ENCODE data around the gene CTNNBL1.
A peak's percentile ranks its signal among the peaks of the same experiment; 100 is the strongest.

Gene CTNNBL1

DNA sequence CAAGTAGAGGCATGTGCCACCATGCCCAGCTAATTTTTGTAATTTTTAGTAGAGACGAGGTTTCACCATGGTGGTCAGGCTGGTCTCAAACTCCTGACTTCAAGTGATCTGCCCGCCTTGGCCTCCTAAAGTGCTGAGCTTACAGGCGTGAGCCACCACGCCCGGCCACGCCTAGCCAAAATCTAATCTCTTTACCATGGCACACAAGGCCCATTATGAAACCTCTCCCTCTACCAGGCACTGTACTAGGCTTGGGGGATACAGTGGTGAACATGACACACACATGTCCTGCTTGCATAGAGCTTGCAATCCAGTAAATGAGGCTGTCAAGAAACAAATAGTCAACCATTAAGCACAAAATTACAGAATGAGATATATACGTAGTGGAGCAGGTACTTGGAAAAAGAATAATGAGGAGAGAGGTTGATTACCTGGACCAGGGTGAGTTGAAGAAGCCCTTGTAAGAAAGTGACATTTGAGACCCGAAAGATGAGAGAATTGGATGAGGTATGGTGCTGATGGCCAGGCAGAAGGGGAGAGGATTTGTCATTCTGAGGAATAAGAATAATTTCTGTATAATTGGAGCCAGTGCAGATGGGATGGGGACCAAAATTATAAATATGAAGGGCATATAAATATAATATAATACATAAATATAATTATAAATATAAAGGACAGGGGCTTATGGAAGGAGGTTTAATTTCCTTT, 1.2 kb upstream of the CTNNBL1 start:
- intact Hi-C loops (cut with DNase I; ENCODE audit: low total_unique reads), result no loop called here
- TF ChIP-seq CTCF (IDR thresholded peaks at IDR 0.05), result no peak
- H3K4me1 ChIP-seq, result peaks cover 0 to 18% (median 13%) of the 10 kb centered on the region in 4 donors

GRCh38 chr20:37693242-37693634, 592 bp upstream of the CTNNBL1 start:
- peak overlapping the region; percentile 79 to 81 for H3K4me3 ChIP-seq
- no peaks in the 10 kb centered on the region for H3K36me3 ChIP-seq
- no peaks in the 10 kb centered on the region for H3K9me3 ChIP-seq
- no peak for TF ChIP-seq CTCF (IDR thresholded peaks at IDR 0.05)
- peak overlapping the region; percentile 60 to 71 for H3K27ac ChIP-seq
- peaks cover 0 to 13% of the 10 kb centered on the region in 2 donors for H3K27me3 ChIP-seq
- no peak for DNase-seq
- peaks cover 0 to 18% (median 13%) of the 10 kb centered on the region in 4 donors for H3K4me1 ChIP-seq
- intact Hi-C loops (cut with DNase I; ENCODE audit: low total_unique reads), result no loop called here

More for the DNA sequence above, 1.2 kb upstream of the CTNNBL1 start:
- DNase-seq, result no peak
- Histone ChIP-seq H3K27ac (no peak overlapping the region), H3K9me3 (no peaks in the 10 kb centered on the region), H3K4me3 (no peak overlapping the region), H3K27me3 (peaks cover 0 to 15% of the 10 kb centered on the region in 2 donors), H3K36me3 (no peaks in the 10 kb centered on the region)

GRCh38 chr20:37695684-37696342, 2.0 kb downstream of the CTNNBL1 start:
- intact Hi-C loops (cut with DNase I; ENCODE audit: low total_unique reads), result no loop called here
- Histone ChIP-seq H3K4me3 (no peak overlapping the region), H3K4me1 (peaks cover 0 to 28% (median 13%) of the 10 kb centered on the region in 4 donors), H3K27me3 (no peaks in the 10 kb centered on the region), H3K27ac (no peak overlapping the region), H3K9me3 (no peaks in the 10 kb centered on the region), H3K36me3 (no peaks in the 10 kb centered on the region)
- no peak for DNase-seq
- TF ChIP-seq CTCF (IDR thresholded peaks at IDR 0.05), result no peak

GRCh38 chr20:37697314-37697713, 3.5 kb downstream of the CTNNBL1 start:
- H3K27me3 ChIP-seq, result no peaks in the 10 kb centered on the region
- H3K27ac ChIP-seq, result no peak overlapping the region
- intact Hi-C loops (cut with DNase I; ENCODE audit: low total_unique reads), result no loop called here
- H3K4me1 ChIP-seq, result peaks cover 0 to 28% (median 13%) of the 10 kb centered on the region in 4 donors
- no peak for DNase-seq
- TF ChIP-seq CTCF (IDR thresholded peaks at IDR 0.05), result no peak
- H3K36me3 ChIP-seq, result no peaks in the 10 kb centered on the region
- H3K4me3 ChIP-seq, result no peak overlapping the region
- H3K9me3 ChIP-seq, result no peaks in the 10 kb centered on the region

DNA sequence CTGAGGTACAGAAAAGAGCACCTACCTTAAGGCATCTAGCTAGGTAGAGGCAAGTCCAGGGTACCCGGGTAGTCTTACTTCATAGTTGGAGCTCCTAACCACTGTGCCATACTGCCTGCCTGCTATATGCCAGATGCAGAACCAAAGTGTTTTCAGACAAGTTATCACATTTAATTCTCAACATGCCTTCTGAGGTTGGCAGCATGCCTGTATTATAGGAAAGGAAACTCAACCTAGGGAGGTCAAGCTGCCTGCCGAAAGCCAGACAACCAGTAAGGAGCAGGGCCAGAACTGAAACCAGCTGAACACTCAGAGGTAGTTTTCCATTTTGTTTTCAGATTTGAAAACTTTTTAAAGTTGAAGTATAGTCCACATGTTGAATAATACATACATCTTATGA, 5.4 kb downstream of the CTNNBL1 start:
- Histone ChIP-seq H3K9me3 (no peaks in the 10 kb centered on the region), H3K36me3 (no peaks in the 10 kb centered on the region), H3K27me3 (no peaks in the 10 kb centered on the region), H3K27ac (no peak overlapping the region), H3K4me3 (no peak overlapping the region), H3K4me1 (peaks cover 0 to 28% (median 12%) of the 10 kb centered on the region in 4 donors)
- TF ChIP-seq CTCF (IDR thresholded peaks at IDR 0.05), result no peak
- intact Hi-C loops (cut with DNase I; ENCODE audit: low total_unique reads), result no loop called here
- no peak for DNase-seq
